A549 (cell line): Measurements from ENCODE around the gene UBIAD1. TPM values are rescaled to one million over a fixed set of nuclear protein-coding genes. Genes with fewer than 3 reads are reported as not detected.

Experiments used
- ATAC-seq, 2 experiments: fragments of 200-7000 bp in 1 of 2; fragments of >200 bp in 1 of 2; cut with Nextera tagmentation in 1 of 2; cut with Tn5 transposase in 1 of 2; 3 replicates each; pipeline versions ENCODE4 v1.8.0 to v1.9.1; 2018 to 2020; ENCODE audit warnings: mild to moderate bottlenecking in 1 of 2, moderate library complexity in 1 of 2
- CTCF ChIA-PET: fragments of 300-600 bp; sonication (Branson Sonifier 250); formaldehyde crosslinking; extraction: SDS; loops from one replicate; lab custom pipeline; 2021; ENCODE audit warnings: antibody characterized with exemption, inconsistent platforms; lab: Yijun Ruan, JAX
- POLR2A ChIA-PET: fragments of 350-600 bp; formaldehyde crosslinking; extraction: SDS; loops from one replicate; lab custom pipeline; 2021; ENCODE audit warnings: antibody characterized with exemption, inconsistent platforms; lab: Yijun Ruan, JAX
- DNase-seq, 2 experiments: peaks; one replicate each; pipeline versions ENCODE4 v3.0.0 to v3.0.0-alpha.2; 2011 to 2016; ENCODE audit warnings: low read depth in 1 of 2, low spot score in 1 of 2
- FAIRE-seq: peaks from 2 replicates; lab custom pipeline; 2011; peaks lifted over from hg19 to GRCh38; lab: Jason Lieb, UNC
- H3K27ac ChIP-seq, 2 experiments: fragments of >200 bp; sonication (Bioruptor Twin); formaldehyde crosslinking; 3 replicates each; pipeline ENCODE4 v1.5.1; 2016 to 2017
- H3K4me1 ChIP-seq: fragments of >200 bp; sonication (Bioruptor Twin); formaldehyde crosslinking; 3 replicates; pipeline ENCODE4 v1.6.1; 2016
- H3K4me2 ChIP-seq: fragments of >200 bp; sonication (Bioruptor Twin); formaldehyde crosslinking; 3 replicates; pipeline ENCODE4 v1.6.1; 2016
- H3K4me3 ChIP-seq: fragments of >200 bp; sonication (Bioruptor Twin); formaldehyde crosslinking; 3 replicates; pipeline ENCODE4 v1.5.1; 2016
- H3K9me3 ChIP-seq: fragments of >200 bp; sonication (Bioruptor Twin); formaldehyde crosslinking; 3 replicates; pipeline ENCODE4 v1.6.1; 2016
- CHD2 ChIP-seq: fragments of 150-350 bp; IDR thresholded peaks from 2 replicates; pipeline ENCODE4 v1.6.1; 2014; ENCODE audit warnings: low read length; ENCODE audit not compliant: partially characterized antibody
- CHD4 ChIP-seq: fragments of 200-600 bp; sonication (generic); IDR thresholded peaks from 2 replicates; pipeline ENCODE4 v1.6.1; 2016; ENCODE audit warnings: antibody characterized with exemption, mild to moderate bottlenecking, borderline replicate concordance
- E2F6 ChIP-seq: IDR thresholded peaks from 2 replicates; pipeline ENCODE4 v1.6.1; 2012; ENCODE audit warnings: low read depth, borderline replicate concordance
- EP300 ChIP-seq, 2 experiments: fragments of >200 bp; sonication (Bioruptor Twin); formaldehyde crosslinking; IDR thresholded peaks; 2 replicates in 1 of 2; 3 replicates in 1 of 2; pipeline ENCODE4 v1.6.1; 2016 to 2017
- ESRRA ChIP-seq: fragments of 150-350 bp; IDR thresholded peaks from 2 replicates; pipeline ENCODE4 v1.6.1; 2014; ENCODE audit warnings: mild to moderate bottlenecking, low read length, borderline replicate concordance
- FOSB ChIP-seq: fragments of 250-450 bp; sonication (Bioruptor Pico); IDR thresholded peaks from 2 replicates; pipeline ENCODE4 v1.5.0; 2020; ENCODE audit warnings: mild to moderate bottlenecking, moderate library complexity
- GATA3 ChIP-seq: IDR thresholded peaks from 2 replicates; pipeline ENCODE4 v1.6.1; 2012; ENCODE audit warnings: borderline replicate concordance
- HEYL ChIP-seq: fragments of 250-450 bp; sonication (Bioruptor Pico); IDR thresholded peaks from 2 replicates; pipeline ENCODE4 v1.8.0; 2021; ENCODE audit warnings: mild to moderate bottlenecking, moderate library complexity
- HMGXB4 ChIP-seq: fragments of 250-450 bp; sonication (Bioruptor Pico); IDR thresholded peaks from 2 replicates; pipeline ENCODE4 v1.5.0; 2021; ENCODE audit warnings: mild to moderate bottlenecking, moderate library complexity, borderline replicate concordance
- JUN ChIP-seq, 2 experiments: fragments of >200 bp; sonication (Bioruptor Twin); formaldehyde crosslinking; IDR thresholded peaks; 2 replicates in 1 of 2; 3 replicates in 1 of 2; pipeline ENCODE4 v1.6.1; 2016 to 2017
- NFE2L2 ChIP-seq: fragments of 150-350 bp; conservative IDR thresholded peaks from 2 replicates; pipeline ENCODE4 v1.6.1; 2014; ENCODE audit warnings: low read length
- NPAS2 ChIP-seq: fragments of 250-450 bp; sonication (Bioruptor Pico); IDR thresholded peaks from 2 replicates; pipeline ENCODE4 v1.8.0; 2022; ENCODE audit warnings: mild to moderate bottlenecking, moderate library complexity, borderline replicate concordance
- POLR2A ChIP-seq: IDR thresholded peaks from 2 replicates; pipeline ENCODE4 v1.6.1; 2012; ENCODE audit warnings: mild to moderate bottlenecking, low read length
- POLR2AphosphoS2 ChIP-seq: conservative IDR thresholded peaks from 2 replicates; pipeline ENCODE4 v1.6.1; 2012; ENCODE audit warnings: low read length, improper control_type of control experiment, inconsistent platforms
- REST ChIP-seq: fragments of 200-600 bp; sonication (generic); IDR thresholded peaks from 2 replicates; pipeline ENCODE4 v1.6.1; 2016; ENCODE audit warnings: antibody characterized with exemption, mild to moderate bottlenecking, moderate library complexity
- RFX5 ChIP-seq: fragments of 450-650 bp; IDR thresholded peaks from 2 replicates; pipeline ENCODE4 v1.7.1; 2014; ENCODE audit warnings: antibody characterized with exemption, mild to moderate bottlenecking, moderate library complexity
- SMC3 ChIP-seq: fragments of >200 bp; sonication (Bioruptor Twin); formaldehyde crosslinking; IDR thresholded peaks from 3 replicates; pipeline ENCODE4 v1.6.1; 2018; ENCODE audit warnings: inconsistent platforms
- TP53 ChIP-seq: fragments of 250-450 bp; sonication (Bioruptor Pico); IDR thresholded peaks from 2 replicates; pipeline ENCODE4 v1.5.0; 2021; ENCODE audit warnings: mild to moderate bottlenecking, moderate library complexity
- ZC3H11A ChIP-seq: fragments of 450-650 bp; IDR thresholded peaks from 2 replicates; pipeline ENCODE4 v1.6.1; 2014; ENCODE audit warnings: antibody characterized with exemption, mild to moderate bottlenecking
- ZNF302 ChIP-seq: fragments of 250-450 bp; sonication (Bioruptor Pico); IDR thresholded peaks from 2 replicates; pipeline ENCODE4 v1.9.0; 2021; ENCODE audit warnings: inconsistent platforms, mild to moderate bottlenecking, moderate library complexity
- WGBS: methylation state at CpG from one replicate; pipeline ENCODE4 v1.1.6; 2017; ENCODE audit errors: missing lambda C conversion rate; 5-methylcytosine and 5-hydroxymethylcytosine counted together
- polyA plus RNA-seq, 4 experiments: library from polyadenylated mRNA; depleted of rRNA in 3 of 4; stranded (reverse); fragments of >200 nt; fragmentation: RNase III in 1 of 4; extraction: RNeasy Plus Mini Kit Qiagen cat#74134 plus additional on column Dnase treatment in 1 of 4; gene quantifications; 2 replicates in 3 of 4; 3 replicates in 1 of 4; pipeline ENCODE4 v1.2.3, GENCODE V29; 2011 to 2017
- TF ChIP-seq, protein P1 (sequence below): fragments of >200 bp; sonication (Bioruptor Twin); formaldehyde crosslinking; IDR thresholded peaks from 3 replicates; pipeline ENCODE4 v1.5.1; 2016
- TF ChIP-seq, protein P2 (sequence below): fragments of >200 bp; sonication (Bioruptor Twin); formaldehyde crosslinking; IDR thresholded peaks from 2 replicates; pipeline ENCODE4 v1.6.1; 2016

UBIAD1 gene
- polyA plus RNA-seq, 2 of the 4 experiments (the other 2 are of a cell fraction) = 9.9 to 14.9 TPM

GRCh38 chr1:11237356-11237755, 35.6 kb upstream of the UBIAD1 start:
- FAIRE-seq (no peak), ATAC-seq (no peak), DNase-seq (no peak)
- TF ChIP-seq HMGXB4 (no peak), HEYL (CRISPR knock-in tag) (no peak), JUN (IDR thresholded peaks at IDR 0.05) (no peak), ZC3H11A (no peak), FOSB (CRISPR knock-in tag) (no peak), E2F6 (no peak), CHD4 (no peak), SMC3 (no peak), NPAS2 (CRISPR knock-in tag) (no peak), POLR2A (no peak), REST (no peak), CHD2 (no peak), ESRRA (no peak), GATA3 (no peak), TP53 (no peak), ZNF302 (CRISPR knock-in tag) (no peak)
- TF ChIP-seq, protein P1, sequence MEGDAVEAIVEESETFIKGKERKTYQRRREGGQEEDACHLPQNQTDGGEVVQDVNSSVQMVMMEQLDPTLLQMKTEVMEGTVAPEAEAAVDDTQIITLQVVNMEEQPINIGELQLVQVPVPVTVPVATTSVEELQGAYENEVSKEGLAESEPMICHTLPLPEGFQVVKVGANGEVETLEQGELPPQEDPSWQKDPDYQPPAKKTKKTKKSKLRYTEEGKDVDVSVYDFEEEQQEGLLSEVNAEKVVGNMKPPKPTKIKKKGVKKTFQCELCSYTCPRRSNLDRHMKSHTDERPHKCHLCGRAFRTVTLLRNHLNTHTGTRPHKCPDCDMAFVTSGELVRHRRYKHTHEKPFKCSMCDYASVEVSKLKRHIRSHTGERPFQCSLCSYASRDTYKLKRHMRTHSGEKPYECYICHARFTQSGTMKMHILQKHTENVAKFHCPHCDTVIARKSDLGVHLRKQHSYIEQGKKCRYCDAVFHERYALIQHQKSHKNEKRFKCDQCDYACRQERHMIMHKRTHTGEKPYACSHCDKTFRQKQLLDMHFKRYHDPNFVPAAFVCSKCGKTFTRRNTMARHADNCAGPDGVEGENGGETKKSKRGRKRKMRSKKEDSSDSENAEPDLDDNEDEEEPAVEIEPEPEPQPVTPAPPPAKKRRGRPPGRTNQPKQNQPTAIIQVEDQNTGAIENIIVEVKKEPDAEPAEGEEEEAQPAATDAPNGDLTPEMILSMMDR = no peak
- no peak overlapping the region for H3K27ac ChIP-seq
- no peak overlapping the region for H3K4me2 ChIP-seq
- H3K4me3 ChIP-seq = no peak overlapping the region
- 88% methylated on average over 6 of the region's 6 CpGs for WGBS
- CTCF ChIA-PET = interaction anchor here (6.6 kb wide), 1 partner anchor 410 kb away, joined by 50 read pairs; no protein-coding TSS in a partner anchor
- no peaks in the 10 kb centered on the region for H3K4me1 ChIP-seq
- H3K9me3 ChIP-seq = no peaks in the 10 kb centered on the region
- POLR2A ChIA-PET = no interaction called here

- H3K4me1 ChIP-seq = no peaks in the 10 kb centered on the region
- no peak for TF ChIP-seq HMGXB4
- TF ChIP-seq RFX5 = no peak
- no peak for TF ChIP-seq JUN (IDR thresholded peaks at IDR 0.05)
- TF ChIP-seq ESRRA = no peak
- no peak for TF ChIP-seq EP300 (IDR thresholded peaks at IDR 0.05)
- TF ChIP-seq SMC3 = no peak
- TF ChIP-seq FOSB (CRISPR knock-in tag) = no peak
- no peak for TF ChIP-seq NFE2L2
- TF ChIP-seq POLR2AphosphoS2 = no peak
- TF ChIP-seq REST = no peak
- TF ChIP-seq, protein P2, sequence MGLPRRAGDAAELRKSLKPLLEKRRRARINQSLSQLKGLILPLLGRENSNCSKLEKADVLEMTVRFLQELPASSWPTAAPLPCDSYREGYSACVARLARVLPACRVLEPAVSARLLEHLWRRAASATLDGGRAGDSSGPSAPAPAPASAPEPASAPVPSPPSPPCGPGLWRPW = no peak
- FAIRE-seq (no peak), DNase-seq (no peak), ATAC-seq (no peak)
- POLR2A ChIA-PET = no interaction called here
- H3K4me3 ChIP-seq = no peak overlapping the region
- WGBS = 90% methylated on average over 7 of the region's 7 CpGs
- CTCF ChIA-PET = interaction anchor here (2.1 to 6.6 kb wide), 2 partner anchors 200 to 409 kb away, joined by 7 to 50 read pairs; no protein-coding TSS in a partner anchor
- no peaks in the 10 kb centered on the region for H3K9me3 ChIP-seq
- H3K27ac ChIP-seq = no peak overlapping the region
- no peak overlapping the region for H3K4me2 ChIP-seq
These were observed 34.7 kb upstream of the UBIAD1 start for GRCh38 chr1:11238311-11238710.
